SK-N-SH treated with all-trans-retinoic acid at 6 μM for 48 hours (cell line): ENCODE data around the gene RCVRN.

Experiments used
- ATAC-seq: fragments of 200-7000 bp; cut with Tn5 transposase; 3 replicates; pipeline ENCODE4 v1.9.1; 2020; ENCODE audit warnings: mild to moderate bottlenecking, moderate library complexity
- ARNTL ChIP-seq: fragments of 450-650 bp; formaldehyde crosslinking; IDR thresholded peaks from 2 replicates; pipeline ENCODE4 v1.5.0; 2020; ENCODE audit warnings: low read depth, mild to moderate bottlenecking, moderate library complexity, borderline replicate concordance
- BACH2 ChIP-seq: fragments of 250-450 bp; sonication (Bioruptor Pico); IDR thresholded peaks from 2 replicates; pipeline ENCODE4 v1.9.0; 2021; ENCODE audit warnings: mild to moderate bottlenecking, borderline replicate concordance
- CSDC2 ChIP-seq: fragments of 250-450 bp; sonication (Bioruptor Pico); IDR thresholded peaks from 2 replicates; pipeline ENCODE4 v1.5.0; 2020; ENCODE audit warnings: mild to moderate bottlenecking, moderate library complexity
- ESRRG ChIP-seq: fragments of 250-450 bp; sonication (Bioruptor Pico); IDR thresholded peaks from 2 replicates; pipeline ENCODE4 v1.6.1; 2021; ENCODE audit warnings: mild to moderate bottlenecking
- GLIS3 ChIP-seq: fragments of 250-450 bp; sonication (Bioruptor Pico); IDR thresholded peaks from 2 replicates; pipeline ENCODE4 v1.5.0; 2020; ENCODE audit warnings: mild to moderate bottlenecking, moderate library complexity
- ISL1 ChIP-seq: fragments of 250-450 bp; sonication (Bioruptor Pico); IDR thresholded peaks from 2 replicates; pipeline ENCODE4 v2.1.2; 2022; ENCODE audit warnings: mild to moderate bottlenecking, moderate library complexity
- OSR1 ChIP-seq: fragments of 250-450 bp; sonication (Bioruptor Pico); IDR thresholded peaks from 2 replicates; pipeline ENCODE4 v1.8.0; 2022; ENCODE audit warnings: moderate library complexity, mild to moderate bottlenecking, inconsistent platforms
- PPARA ChIP-seq: fragments of 250-450 bp; sonication (Bioruptor Pico); IDR thresholded peaks from 2 replicates; pipeline ENCODE4 v1.5.0; 2020; ENCODE audit warnings: mild to moderate bottlenecking, borderline replicate concordance
- RARB ChIP-seq: fragments of 250-450 bp; sonication (Bioruptor Pico); IDR thresholded peaks from 2 replicates; pipeline ENCODE4 v1.8.0; 2021; ENCODE audit warnings: mild to moderate bottlenecking, moderate library complexity
- SNAI2 ChIP-seq: fragments of 250-450 bp; sonication (Bioruptor Pico); IDR thresholded peaks from 2 replicates; pipeline ENCODE4 v1.5.0; 2020; ENCODE audit warnings: mild to moderate bottlenecking, moderate library complexity
- TCF4 ChIP-seq: fragments of 250-450 bp; sonication (Bioruptor Pico); IDR thresholded peaks from 2 replicates; pipeline ENCODE4 v1.8.0; 2021; ENCODE audit warnings: mild to moderate bottlenecking, moderate library complexity, borderline replicate concordance
- TOX ChIP-seq: fragments of 250-450 bp; sonication (Bioruptor Pico); IDR thresholded peaks from 2 replicates; pipeline ENCODE4 v1.8.0; 2021; ENCODE audit warnings: mild to moderate bottlenecking, moderate library complexity, borderline replicate concordance
- ZC3H10 ChIP-seq: fragments of 250-450 bp; sonication (Bioruptor Pico); IDR thresholded peaks from 2 replicates; pipeline ENCODE4 v1.5.1; 2021; ENCODE audit warnings: mild to moderate bottlenecking, moderate library complexity
- ZFP30 ChIP-seq: fragments of 450-650 bp; formaldehyde crosslinking; IDR thresholded peaks from 2 replicates; pipeline ENCODE4 v1.5.0; 2022; ENCODE audit warnings: mild to moderate bottlenecking, moderate library complexity
- ZNF565 ChIP-seq: fragments of 450-650 bp; formaldehyde crosslinking; conservative IDR thresholded peaks from 2 replicates; pipeline ENCODE4 v1.5.0; 2020; ENCODE audit warnings: low read depth, mild to moderate bottlenecking, moderate library complexity
- ZNF70 ChIP-seq: fragments of 450-650 bp; formaldehyde crosslinking; IDR thresholded peaks from 2 replicates; pipeline ENCODE4 v1.5.0; 2020; ENCODE audit warnings: mild to moderate bottlenecking, moderate library complexity
- ZNF8 ChIP-seq: fragments of 450-650 bp; formaldehyde crosslinking; IDR thresholded peaks from 2 replicates; pipeline ENCODE4 v1.5.0; 2020; ENCODE audit warnings: mild to moderate bottlenecking, moderate library complexity
- TF ChIP-seq, protein P1 (sequence below): fragments of 250-450 bp; sonication (Bioruptor Pico); IDR thresholded peaks from 2 replicates; pipeline ENCODE4 v1.5.0; 2020; ENCODE audit warnings: mild to moderate bottlenecking, moderate library complexity
- TF ChIP-seq, protein P2 (sequence below): fragments of 250-450 bp; sonication (Bioruptor Pico); IDR thresholded peaks from 2 replicates; pipeline ENCODE4 v1.8.0; 2020; ENCODE audit warnings: mild to moderate bottlenecking, moderate library complexity, borderline replicate concordance
- TF ChIP-seq, protein P3 (sequence below): fragments of 250-450 bp; sonication (Bioruptor Pico); IDR thresholded peaks from 2 replicates; pipeline ENCODE4 v1.5.1; 2021; ENCODE audit warnings: mild to moderate bottlenecking, moderate library complexity
- TF ChIP-seq, protein P4 (sequence below): fragments of 250-450 bp; sonication (Bioruptor Pico); IDR thresholded peaks from 2 replicates; pipeline ENCODE4 v1.8.0; 2021; ENCODE audit warnings: low read depth, mild to moderate bottlenecking, moderate library complexity, borderline replicate concordance

RCVRN gene

DNA sequence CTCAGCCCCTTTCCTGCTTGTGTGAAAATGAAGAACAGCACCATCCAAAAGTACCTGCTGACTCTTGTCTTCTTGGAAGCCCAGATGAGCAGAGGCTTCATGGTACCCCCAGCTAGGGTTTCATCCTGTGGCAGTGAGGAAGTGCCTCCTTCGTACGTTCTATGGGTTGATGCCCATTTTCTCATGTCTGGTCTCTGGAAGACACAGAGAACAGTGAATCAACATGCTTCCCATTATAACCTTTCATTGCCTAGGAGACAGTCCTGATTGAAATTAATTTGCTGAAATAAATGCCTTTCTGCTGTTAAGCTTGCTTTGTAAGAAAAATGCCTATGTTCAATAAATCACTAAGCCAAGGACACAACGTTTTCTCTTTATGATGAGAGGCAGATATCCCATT is 36.5 kb downstream of the RCVRN start:
- ATAC-seq: no peak
- no peak for TF ChIP-seq RARB (CRISPR knock-in tag)

DNA sequence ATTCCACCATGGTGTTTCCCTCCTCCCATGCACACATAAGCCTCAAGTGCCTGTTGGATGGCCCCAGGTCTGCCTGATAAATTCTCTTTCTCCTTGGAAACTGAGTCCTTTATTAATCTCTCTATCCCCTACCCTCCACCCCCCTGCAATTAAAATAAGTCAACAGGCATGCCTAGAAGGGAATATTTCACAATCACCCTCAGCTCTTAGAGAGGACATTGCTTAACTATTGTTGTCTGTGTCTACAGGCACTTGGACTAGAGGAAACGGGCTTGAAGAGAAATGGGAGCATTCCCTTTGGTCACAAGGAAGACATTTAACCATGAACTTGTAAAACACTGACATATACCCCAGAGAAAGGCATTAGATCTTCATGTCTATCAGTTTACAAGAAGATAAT is 39.5 kb downstream of the RCVRN start:
- TF ChIP-seq ARNTL (no peak), ZNF565 (CRISPR knock-in tag) (no peak), ZNF8 (CRISPR knock-in tag) (no peak), GLIS3 (CRISPR knock-in tag) (no peak), BACH2 (no peak), ISL1 (CRISPR knock-in tag) (no peak)
- TF ChIP-seq, protein P1, sequence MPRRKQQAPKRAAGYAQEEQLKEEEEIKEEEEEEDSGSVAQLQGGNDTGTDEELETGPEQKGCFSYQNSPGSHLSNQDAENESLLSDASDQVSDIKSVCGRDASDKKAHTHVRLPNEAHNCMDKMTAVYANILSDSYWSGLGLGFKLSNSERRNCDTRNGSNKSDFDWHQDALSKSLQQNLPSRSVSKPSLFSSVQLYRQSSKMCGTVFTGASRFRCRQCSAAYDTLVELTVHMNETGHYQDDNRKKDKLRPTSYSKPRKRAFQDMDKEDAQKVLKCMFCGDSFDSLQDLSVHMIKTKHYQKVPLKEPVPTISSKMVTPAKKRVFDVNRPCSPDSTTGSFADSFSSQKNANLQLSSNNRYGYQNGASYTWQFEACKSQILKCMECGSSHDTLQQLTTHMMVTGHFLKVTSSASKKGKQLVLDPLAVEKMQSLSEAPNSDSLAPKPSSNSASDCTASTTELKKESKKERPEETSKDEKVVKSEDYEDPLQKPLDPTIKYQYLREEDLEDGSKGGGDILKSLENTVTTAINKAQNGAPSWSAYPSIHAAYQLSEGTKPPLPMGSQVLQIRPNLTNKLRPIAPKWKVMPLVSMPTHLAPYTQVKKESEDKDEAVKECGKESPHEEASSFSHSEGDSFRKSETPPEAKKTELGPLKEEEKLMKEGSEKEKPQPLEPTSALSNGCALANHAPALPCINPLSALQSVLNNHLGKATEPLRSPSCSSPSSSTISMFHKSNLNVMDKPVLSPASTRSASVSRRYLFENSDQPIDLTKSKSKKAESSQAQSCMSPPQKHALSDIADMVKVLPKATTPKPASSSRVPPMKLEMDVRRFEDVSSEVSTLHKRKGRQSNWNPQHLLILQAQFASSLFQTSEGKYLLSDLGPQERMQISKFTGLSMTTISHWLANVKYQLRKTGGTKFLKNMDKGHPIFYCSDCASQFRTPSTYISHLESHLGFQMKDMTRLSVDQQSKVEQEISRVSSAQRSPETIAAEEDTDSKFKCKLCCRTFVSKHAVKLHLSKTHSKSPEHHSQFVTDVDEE (CRISPR knock-in tag): no peak
- TF ChIP-seq, protein P2, sequence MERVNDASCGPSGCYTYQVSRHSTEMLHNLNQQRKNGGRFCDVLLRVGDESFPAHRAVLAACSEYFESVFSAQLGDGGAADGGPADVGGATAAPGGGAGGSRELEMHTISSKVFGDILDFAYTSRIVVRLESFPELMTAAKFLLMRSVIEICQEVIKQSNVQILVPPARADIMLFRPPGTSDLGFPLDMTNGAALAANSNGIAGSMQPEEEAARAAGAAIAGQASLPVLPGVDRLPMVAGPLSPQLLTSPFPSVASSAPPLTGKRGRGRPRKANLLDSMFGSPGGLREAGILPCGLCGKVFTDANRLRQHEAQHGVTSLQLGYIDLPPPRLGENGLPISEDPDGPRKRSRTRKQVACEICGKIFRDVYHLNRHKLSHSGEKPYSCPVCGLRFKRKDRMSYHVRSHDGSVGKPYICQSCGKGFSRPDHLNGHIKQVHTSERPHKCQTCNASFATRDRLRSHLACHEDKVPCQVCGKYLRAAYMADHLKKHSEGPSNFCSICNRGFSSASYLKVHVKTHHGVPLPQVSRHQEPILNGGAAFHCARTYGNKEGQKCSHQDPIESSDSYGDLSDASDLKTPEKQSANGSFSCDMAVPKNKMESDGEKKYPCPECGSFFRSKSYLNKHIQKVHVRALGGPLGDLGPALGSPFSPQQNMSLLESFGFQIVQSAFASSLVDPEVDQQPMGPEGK (CRISPR knock-in tag): no peak
- no peak for ATAC-seq

DNA sequence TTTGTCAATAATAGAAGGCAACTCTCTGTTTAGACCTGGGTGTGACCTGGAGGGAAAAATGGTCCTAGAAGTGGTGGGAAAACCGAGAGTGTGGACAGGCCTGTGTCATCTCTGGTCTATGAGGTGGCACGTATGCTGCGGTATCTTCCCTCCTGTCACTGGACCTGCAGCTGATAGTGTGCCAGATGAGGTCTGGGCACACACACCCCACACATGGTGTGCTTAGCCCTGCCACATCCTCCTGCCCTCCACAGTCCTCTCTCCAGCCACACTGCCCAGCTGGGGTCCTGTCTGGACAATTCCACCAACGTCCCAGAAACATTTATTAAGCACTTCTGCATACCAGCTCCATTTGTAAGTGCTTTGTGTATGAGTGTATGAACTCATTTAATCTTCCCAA is 42.1 kb downstream of the RCVRN start:
- no peak for ATAC-seq
- TF ChIP-seq OSR1 (CRISPR knock-in tag) (no peak), ARNTL (no peak), TOX (no peak), GLIS3 (CRISPR knock-in tag) (no peak), ZFP30 (CRISPR knock-in tag) (no peak), ZNF565 (CRISPR knock-in tag) (no peak), TCF4 (CRISPR knock-in tag) (no peak), ZC3H10 (CRISPR knock-in tag) (no peak), ZNF8 (CRISPR knock-in tag) (no peak), ESRRG (no peak), RARB (CRISPR knock-in tag) (no peak), ISL1 (CRISPR knock-in tag) (no peak), PPARA (CRISPR knock-in tag) (no peak), CSDC2 (CRISPR knock-in tag) (no peak), ZNF70 (CRISPR knock-in tag) (no peak), SNAI2 (CRISPR knock-in tag) (no peak)
- TF ChIP-seq, protein P1 (CRISPR knock-in tag): no peak
- TF ChIP-seq, protein P3, sequence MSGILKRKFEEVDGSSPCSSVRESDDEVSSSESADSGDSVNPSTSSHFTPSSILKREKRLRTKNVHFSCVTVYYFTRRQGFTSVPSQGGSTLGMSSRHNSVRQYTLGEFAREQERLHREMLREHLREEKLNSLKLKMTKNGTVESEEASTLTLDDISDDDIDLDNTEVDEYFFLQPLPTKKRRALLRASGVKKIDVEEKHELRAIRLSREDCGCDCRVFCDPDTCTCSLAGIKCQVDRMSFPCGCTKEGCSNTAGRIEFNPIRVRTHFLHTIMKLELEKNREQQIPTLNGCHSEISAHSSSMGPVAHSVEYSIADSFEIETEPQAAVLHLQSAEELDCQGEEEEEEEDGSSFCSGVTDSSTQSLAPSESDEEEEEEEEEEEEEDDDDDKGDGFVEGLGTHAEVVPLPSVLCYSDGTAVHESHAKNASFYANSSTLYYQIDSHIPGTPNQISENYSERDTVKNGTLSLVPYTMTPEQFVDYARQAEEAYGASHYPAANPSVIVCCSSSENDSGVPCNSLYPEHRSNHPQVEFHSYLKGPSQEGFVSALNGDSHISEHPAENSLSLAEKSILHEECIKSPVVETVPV (CRISPR knock-in tag): no peak
- TF ChIP-seq, protein P2 (CRISPR knock-in tag): no peak
- TF ChIP-seq, protein P4, sequence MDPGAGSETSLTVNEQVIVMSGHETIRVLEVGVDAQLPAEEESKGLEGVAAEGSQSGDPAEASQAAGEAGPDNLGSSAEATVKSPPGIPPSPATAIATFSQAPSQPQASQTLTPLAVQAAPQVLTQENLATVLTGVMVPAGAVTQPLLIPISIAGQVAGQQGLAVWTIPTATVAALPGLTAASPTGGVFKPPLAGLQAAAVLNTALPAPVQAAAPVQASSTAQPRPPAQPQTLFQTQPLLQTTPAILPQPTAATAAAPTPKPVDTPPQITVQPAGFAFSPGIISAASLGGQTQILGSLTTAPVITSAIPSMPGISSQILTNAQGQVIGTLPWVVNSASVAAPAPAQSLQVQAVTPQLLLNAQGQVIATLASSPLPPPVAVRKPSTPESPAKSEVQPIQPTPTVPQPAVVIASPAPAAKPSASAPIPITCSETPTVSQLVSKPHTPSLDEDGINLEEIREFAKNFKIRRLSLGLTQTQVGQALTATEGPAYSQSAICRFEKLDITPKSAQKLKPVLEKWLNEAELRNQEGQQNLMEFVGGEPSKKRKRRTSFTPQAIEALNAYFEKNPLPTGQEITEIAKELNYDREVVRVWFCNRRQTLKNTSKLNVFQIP (CRISPR knock-in tag): no peak
